ENCODE data around the gene JAKMIP1. TPM values are rescaled to one million over a fixed set of nuclear protein-coding genes. Genes with fewer than 3 reads are reported as not detected.
A peak's percentile ranks its signal among the peaks of the same experiment; 100 is the strongest.

Gene JAKMIP1
- total RNA-seq, 2 experiments from 2014 or later, result 5.6 to 6.3 TPM

GRCh38 chr4:6137747-6138135, 62.6 kb downstream of the JAKMIP1 start:
- no peak for TF ChIP-seq CTCF (IDR thresholded peaks at IDR 0.05)
- ChIA-PET POLR2A (no interaction called here), CTCF (no interaction called here)
- Mint-ChIP-seq H3K36me3 (ENCODE audit: low read depth) (no peaks in the 10 kb centered on the region), H3K4me3 (no peak overlapping the region), H3K27me3 (no peaks in the 10 kb centered on the region), H3K27ac (no peak overlapping the region), H3K4me1 (ENCODE audit: low read depth) (peaks cover 3% of the 10 kb centered on the region), H3K9me3 (no peaks in the 10 kb centered on the region)
- intact Hi-C loops (cut with micrococcal nuclease), result no loop called here
- DNase-seq (no peak), ATAC-seq (no peak)

GRCh38 chr4:6137027-6137746, 63.2 kb downstream of the JAKMIP1 start:
- DNase-seq, result no peak
- Mint-ChIP-seq H3K27ac (no peak overlapping the region), H3K4me3 (no peak overlapping the region), H3K4me1 (ENCODE audit: low read depth) (peaks cover 3% of the 10 kb centered on the region), H3K36me3 (ENCODE audit: low read depth) (no peaks in the 10 kb centered on the region), H3K27me3 (no peaks in the 10 kb centered on the region), H3K9me3 (no peaks in the 10 kb centered on the region)
- TF ChIP-seq CTCF (IDR thresholded peaks at IDR 0.05), result no peak
- intact Hi-C loops (cut with micrococcal nuclease), result no loop called here
- CTCF ChIA-PET, result no interaction called here
- no peak for ATAC-seq
- POLR2A ChIA-PET, result no interaction called here

- Mint-ChIP-seq H3K27me3 (no peaks in the 10 kb centered on the region), H3K9me3 (no peaks in the 10 kb centered on the region), H3K36me3 (ENCODE audit: low read depth) (no peaks in the 10 kb centered on the region), H3K27ac (no peak overlapping the region), H3K4me1 (ENCODE audit: low read depth) (peaks cover 3% of the 10 kb centered on the region), H3K4me3 (no peak overlapping the region)
- ATAC-seq, result peak; percentile 87
- intact Hi-C loops (cut with micrococcal nuclease), result no loop called here
- no peak for TF ChIP-seq CTCF (IDR thresholded peaks at IDR 0.05)
- CTCF ChIA-PET, result interaction anchor here (0.9 to 1.4 kb wide), 6 partner anchors 68 to 196 kb away, joined by 3 to 4 read pairs (median 4); no protein-coding TSS in a partner anchor
- peak; percentile 62 for DNase-seq
- POLR2A ChIA-PET, result no interaction called here
Observed at GRCh38 chr4:6134612-6135220, 65.6 kb downstream of the JAKMIP1 start.

GRCh38 chr4:6132716-6133115, 67.6 kb downstream of the JAKMIP1 start:
- CTCF ChIA-PET, result interaction anchor here (1.0 kb wide), 1 partner anchor 10 kb away, joined by 3 read pairs; no protein-coding TSS in a partner anchor
- no peak overlapping the region for H3K4me3 Mint-ChIP-seq
- H3K4me1 Mint-ChIP-seq (ENCODE audit: low read depth), result peaks cover 3% of the 10 kb centered on the region
- intact Hi-C loops (cut with micrococcal nuclease), result no loop called here
- POLR2A ChIA-PET, result no interaction called here
- H3K36me3 Mint-ChIP-seq (ENCODE audit: low read depth), result no peaks in the 10 kb centered on the region
- no peaks in the 10 kb centered on the region for H3K27me3 Mint-ChIP-seq
- ATAC-seq, result no peak
- TF ChIP-seq CTCF (IDR thresholded peaks at IDR 0.05), result no peak
- H3K27ac Mint-ChIP-seq, result no peak overlapping the region
- no peak for DNase-seq
- no peaks in the 10 kb centered on the region for H3K9me3 Mint-ChIP-seq

GRCh38 chr4:6128221-6128850, 72.0 kb downstream of the JAKMIP1 start:
- no peaks in the 10 kb centered on the region for H3K27me3 Mint-ChIP-seq
- CTCF ChIA-PET, result no interaction called here
- H3K36me3 Mint-ChIP-seq (ENCODE audit: low read depth), result no peaks in the 10 kb centered on the region
- H3K4me3 Mint-ChIP-seq, result no peak overlapping the region
- DNase-seq (no peak), ATAC-seq (no peak)
- H3K4me1 Mint-ChIP-seq (ENCODE audit: low read depth), result no peaks in the 10 kb centered on the region
- POLR2A ChIA-PET, result no interaction called here
- no peaks in the 10 kb centered on the region for H3K9me3 Mint-ChIP-seq
- no peak for TF ChIP-seq CTCF (IDR thresholded peaks at IDR 0.05)
- H3K27ac Mint-ChIP-seq, result no peak overlapping the region
- intact Hi-C loops (cut with micrococcal nuclease), result no loop called here
